GM18870 (cell line): ENCODE data around the gene F10.

Source experiments
- ATAC-seq: cut with Tn5 transposase; IDR thresholded peaks from one replicate; pipeline ENCODE4 v1.9.1; 2021; ENCODE audit warnings: moderate library complexity; ENCODE audit not compliant: unreplicated experiment

F10 gene

GRCh38 chr13:113115363-113116205 lies 7.0 kb upstream of the F10 start:
- ATAC-seq: no peak

- ATAC-seq: no peak
Measured at GRCh38 chr13:113116206-113116800, 6.3 kb upstream of the F10 start.

GRCh38 chr13:113116871-113117271 lies 5.7 kb upstream of the F10 start:
- ATAC-seq: no peak

- ATAC-seq: no peak
Measured at GRCh38 chr13:113117335-113117872, 5.2 kb upstream of the F10 start.

GRCh38 chr13:113117911-113118260 lies 4.7 kb upstream of the F10 start:
- ATAC-seq: no peak

- ATAC-seq: no peak
Measured at GRCh38 chr13:113118261-113119021, 4.2 kb upstream of the F10 start.

DNA sequence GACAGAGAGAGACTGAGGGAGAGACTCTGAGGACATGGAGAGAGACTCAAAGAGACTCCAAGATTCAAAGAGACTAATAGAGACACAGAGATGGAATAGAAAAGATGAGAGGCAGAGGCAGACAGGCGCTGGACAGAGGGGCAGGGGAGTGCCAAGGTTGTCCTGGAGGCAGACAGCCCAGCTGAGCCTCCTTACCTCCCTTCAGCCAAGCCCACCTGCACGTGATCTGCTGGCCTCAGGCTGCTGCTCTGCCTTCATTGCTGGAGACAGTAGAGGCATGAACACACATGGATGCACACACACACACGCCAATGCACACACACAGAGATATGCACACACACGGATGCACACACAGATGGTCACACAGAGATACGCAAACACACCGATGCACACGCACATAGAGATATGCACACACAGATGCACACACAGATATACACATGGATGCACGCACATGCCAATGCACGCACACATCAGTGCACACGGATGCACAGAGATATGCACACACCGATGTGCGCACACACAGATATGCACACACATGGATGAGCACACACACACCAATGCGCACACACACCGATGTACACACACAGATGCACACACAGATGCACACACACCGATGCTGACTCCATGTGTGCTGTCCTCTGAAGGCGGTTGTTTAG lies 3.3 kb upstream of the F10 start:
- no peak for ATAC-seq

- ATAC-seq: no peak
Measured at GRCh38 chr13:113119822-113120189, 2.8 kb upstream of the F10 start.

DNA sequence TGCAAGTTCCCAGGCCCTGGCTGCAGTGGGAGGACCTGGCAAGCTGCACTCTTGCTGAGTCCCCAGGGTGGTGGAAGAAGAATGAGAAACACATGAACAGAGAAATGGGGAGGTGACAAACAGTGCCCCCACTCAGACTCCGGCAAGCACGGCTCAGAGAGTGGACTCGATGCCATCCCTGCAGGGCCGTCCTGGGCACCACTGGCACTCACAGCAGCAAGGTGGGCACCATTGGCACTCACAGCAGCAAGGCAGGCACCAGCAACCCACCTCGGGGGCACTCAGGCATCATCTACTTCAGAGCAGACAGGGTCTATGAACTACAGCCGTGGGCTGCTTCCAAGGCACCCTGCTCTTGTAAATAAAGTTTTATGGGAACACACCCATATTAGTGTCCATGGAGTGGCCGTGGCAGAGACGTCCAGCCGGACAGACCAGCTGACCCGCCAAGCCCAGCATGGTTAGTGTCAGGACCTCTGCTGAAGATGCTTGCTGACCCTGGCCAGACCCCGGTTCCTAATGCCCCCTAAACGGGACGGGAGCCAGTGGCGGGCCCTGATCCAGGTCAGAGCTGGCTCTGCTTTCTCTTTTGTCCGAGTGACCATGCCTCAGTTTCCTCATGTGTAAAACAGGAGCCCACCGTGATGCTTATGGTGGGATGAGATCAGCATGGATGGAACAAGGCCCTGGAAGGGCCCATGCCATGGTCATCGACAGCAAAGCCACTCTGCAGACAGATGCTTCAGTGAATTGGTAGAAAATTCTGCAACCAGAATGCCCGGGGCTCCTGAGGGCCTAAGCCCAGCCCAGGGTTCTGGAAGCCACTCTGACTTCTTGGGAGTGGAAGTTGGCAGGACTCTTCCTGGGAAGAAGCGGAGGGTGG lies 2.1 kb upstream of the F10 start:
- no peak for ATAC-seq

DNA sequence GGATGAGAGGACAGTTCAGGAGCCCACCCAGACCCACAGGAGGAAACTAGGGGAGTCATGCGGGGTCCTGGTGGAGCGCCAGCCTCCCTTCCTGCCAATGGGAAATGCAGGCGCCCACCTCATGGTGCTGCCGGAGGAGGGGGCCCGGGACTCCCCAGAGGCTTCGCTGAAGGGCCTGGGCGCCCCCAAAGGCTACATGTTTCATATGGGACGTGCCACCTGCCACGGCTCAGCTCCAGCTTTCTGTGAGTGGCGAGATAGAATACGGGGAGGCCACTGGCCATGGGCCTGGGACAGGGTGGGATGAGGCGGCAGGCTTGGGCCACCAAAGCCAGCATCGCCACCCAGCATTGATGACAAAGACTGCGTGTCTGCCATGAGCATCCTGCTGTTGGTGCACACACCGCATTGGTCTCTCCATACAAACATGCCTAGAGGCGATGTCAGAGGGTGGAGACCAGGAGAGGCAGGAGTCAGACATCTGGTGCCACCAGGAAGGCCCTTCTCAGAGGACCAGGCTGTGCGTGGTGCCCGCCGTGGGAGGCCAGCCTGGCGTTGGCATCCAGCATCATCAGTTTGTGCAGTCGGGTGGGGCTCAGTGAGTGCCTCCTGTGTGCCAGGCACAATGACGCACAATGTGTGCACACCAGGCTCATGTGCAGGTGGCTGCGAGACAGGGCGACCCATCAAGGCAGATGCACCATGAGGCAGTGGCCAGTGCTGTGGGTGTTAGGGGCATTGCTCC lies 1.2 kb upstream of the F10 start:
- ATAC-seq: no peak

DNA sequence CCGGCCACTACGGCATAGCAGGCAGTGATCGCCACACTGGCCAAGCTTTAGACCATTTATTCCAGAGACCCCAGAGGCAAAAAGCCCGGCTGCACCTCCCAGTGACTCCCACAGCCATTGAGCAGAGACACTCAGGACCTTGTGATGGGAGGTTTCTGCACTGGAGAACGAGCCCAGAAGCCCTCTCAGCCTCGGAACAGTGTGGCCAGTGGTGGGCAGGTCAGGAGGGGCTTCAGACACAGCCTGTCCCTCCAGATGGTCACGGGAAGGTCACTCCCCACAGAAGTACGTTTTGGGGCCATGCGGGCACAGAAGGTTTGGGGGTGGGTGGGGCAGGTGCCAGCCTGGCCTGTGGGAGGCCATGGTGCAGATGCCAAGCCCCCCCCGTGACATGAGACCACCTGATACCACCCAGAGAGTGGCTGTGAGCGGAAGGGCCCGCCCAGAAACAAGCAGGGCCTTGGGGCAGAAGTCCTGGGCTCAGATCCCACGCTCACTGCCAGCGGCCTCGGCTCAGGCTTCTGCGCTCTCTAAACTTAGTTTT lies 599 bp upstream of the F10 start:
- ATAC-seq: no peak

DNA sequence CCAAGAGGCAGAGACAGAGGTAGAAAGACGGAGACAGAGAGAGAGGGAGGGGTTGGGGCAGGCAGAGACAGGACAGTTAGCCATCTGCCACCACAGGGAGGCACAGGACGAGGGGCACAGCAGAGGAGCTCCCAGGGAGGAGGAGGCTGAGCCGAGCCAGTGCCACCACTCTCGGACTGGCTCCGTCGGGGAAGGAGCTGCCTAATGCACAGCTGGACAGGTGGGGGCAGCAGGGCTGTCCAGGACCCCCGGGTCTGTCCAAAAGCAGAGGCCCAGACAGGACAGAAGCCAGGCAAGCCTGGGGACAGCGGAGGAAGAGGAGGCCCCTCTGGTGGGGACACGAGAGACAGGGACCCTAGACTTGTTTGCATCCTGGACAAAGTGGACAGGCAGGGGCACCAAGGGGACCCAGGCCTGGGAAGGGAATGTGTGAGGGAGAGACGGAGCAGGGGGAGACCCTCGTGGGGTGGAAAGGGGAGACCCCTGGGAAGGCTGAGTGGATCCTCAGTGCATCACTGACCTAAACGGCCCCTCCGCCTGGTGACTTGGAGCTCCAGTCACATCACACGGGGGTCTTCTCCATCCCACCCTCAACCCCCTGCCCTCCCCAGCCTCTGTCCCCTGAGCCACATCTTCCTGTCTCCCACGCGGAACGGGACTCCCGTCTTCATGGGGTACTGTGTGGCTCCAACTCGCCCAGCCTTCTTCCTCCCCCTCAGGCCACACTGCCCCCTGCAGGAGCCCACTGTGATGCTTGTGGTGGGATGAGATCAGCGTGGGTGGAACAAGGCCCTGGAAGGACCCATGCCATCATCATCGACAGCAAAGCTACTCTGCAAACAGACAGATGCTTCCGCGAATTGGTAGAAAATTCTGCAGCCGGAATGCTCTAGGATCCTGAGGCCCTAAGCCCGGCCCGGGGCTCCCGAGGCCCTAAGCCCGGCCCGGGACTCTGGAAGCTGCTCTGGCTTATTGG lies 915 bp downstream of the F10 start:
- ATAC-seq: no peak

DNA sequence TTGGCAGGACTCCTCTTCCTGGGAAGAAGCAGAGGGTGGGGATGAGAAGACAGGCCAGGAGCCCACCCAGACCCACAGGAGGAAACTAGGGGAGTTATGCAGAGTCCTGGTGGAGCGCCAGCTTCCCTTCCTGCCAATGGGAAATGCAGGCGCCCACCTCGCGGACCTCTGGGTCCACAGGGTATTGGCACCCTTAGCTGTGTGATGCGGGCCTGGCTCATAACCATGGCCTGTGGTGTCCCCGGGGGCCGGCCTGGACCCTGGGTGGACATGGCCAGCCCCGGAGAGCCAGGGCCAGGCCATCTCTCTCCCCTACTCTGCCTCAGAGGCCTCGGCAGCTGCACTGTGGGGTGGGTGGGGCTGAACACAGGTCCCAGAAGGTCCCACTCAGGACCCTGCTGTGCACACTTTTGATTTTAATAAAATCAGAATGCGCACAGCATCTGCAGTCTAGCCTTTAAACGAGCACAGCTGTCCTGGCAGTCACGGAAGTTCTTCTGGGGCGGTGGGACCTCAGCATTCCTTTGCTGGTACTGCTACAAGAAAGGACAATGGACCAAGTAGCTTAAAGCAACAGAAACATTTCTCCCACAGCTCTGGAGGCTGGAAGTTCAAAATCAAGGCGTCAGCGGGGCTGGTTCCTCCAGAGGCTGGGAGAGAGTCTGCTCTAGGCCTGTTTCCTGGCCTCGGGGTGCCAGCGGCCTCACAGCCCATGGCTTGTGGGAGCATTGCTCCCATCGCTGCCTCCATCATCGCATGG lies 1.8 kb downstream of the F10 start:
- no peak for ATAC-seq

- ATAC-seq: no peak
Measured at GRCh38 chr13:113125506-113126264, 3.1 kb downstream of the F10 start.

DNA sequence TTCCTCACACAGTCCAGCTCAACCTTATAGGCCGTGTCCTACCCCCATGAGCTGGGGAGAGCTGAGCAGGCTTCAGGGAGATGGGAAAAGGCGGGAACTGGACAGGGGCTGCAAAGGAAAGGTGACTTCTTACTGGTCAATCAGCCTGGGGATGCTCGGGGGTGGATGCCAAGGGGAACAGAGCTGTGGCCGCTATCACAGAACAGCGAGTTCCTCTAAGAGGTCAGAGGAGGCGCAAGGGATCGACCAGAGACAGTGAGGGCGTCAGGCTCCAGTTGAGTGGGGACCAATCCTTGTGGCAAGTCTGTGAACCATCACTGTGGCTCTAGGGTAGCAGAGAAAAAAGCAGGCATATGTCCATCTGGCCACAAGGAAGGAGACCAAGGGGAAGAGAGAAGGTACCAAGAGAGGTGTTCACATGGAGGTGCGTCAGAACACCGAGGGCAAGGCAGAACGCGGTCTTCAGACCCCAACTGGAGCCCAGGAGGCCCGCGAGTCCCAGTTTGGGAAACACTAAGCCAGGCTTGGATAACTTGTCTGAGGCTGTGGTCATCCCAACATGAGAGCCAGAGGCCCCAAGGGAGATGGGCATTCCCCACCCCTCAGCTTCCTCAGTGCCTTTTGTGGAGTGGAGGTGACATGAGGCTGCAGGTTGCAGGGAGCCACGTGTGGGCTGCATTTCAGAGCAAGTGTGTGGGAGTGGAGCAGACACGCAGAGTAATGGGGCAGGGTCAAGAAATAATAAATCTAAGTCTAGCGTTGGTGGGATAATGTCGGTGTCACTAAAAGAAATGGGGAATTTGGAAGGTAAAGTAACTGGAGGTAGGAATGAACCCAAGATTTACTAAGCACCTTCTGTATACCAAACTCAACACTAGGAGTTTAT lies 3.9 kb downstream of the F10 start:
- ATAC-seq: no peak

DNA sequence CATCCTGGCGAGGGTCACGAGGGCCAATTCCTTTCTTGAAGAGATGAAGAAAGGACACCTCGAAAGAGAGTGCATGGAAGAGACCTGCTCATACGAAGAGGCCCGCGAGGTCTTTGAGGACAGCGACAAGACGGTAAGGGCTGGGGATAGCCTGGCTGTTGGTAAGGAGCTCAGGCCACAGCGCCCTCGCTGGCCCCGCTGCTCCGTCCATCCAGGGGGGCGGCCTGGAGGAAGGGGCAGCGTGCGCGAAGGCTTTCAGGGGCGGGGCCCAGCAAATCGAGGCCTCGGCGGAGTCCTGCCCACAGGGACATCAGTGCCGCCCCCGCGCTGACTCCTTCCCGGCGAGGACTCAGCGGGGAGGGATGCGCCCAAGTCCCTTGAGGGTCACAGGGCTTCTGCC lies 6.9 kb downstream of the F10 start:
- no peak for ATAC-seq
